HFF-Myc (cell line): Measurements from ENCODE around the gene SULT4A1.

Experiments used
- DNase-seq: peaks from one replicate; pipeline ENCODE4 v3.0.0-alpha.2; 2011; ENCODE audit warnings: low read depth; ENCODE audit errors: extremely low read depth
- H3K4me3 ChIP-seq: replicated peaks from 2 replicates; pipeline ENCODE4 v1.5.1; 2011; ENCODE audit warnings: low read depth, mild to moderate bottlenecking, control low read depth, low read length
- CTCF ChIP-seq: IDR thresholded peaks from 2 replicates; pipeline ENCODE4 v1.5.1; 2012; ENCODE audit warnings: mild to moderate bottlenecking, low read depth, low read length, control low read depth; ENCODE audit errors: missing control alignments

SULT4A1 gene

GRCh38 chr22:43854786-43855271, 7.5 kb downstream of the SULT4A1 start:
- H3K4me3 ChIP-seq = no peak overlapping the region
- no peak for DNase-seq
- TF ChIP-seq CTCF = no peak

GRCh38 chr22:43854121-43854785, 8.1 kb downstream of the SULT4A1 start:
- DNase-seq = no peak
- no peak overlapping the region for H3K4me3 ChIP-seq
- no peak for TF ChIP-seq CTCF

- TF ChIP-seq CTCF = no peak
- no peak overlapping the region for H3K4me3 ChIP-seq
- no peak for DNase-seq
Measured at GRCh38 chr22:43853328-43853931, 8.9 kb downstream of the SULT4A1 start.

GRCh38 chr22:43852573-43853327, 9.6 kb downstream of the SULT4A1 start:
- no peak for TF ChIP-seq CTCF
- no peak overlapping the region for H3K4me3 ChIP-seq
- no peak for DNase-seq

GRCh38 chr22:43851979-43852307, 10.4 kb downstream of the SULT4A1 start:
- H3K4me3 ChIP-seq = no peak overlapping the region
- no peak for DNase-seq
- TF ChIP-seq CTCF = no peak

GRCh38 chr22:43851058-43851978, 11.0 kb downstream of the SULT4A1 start:
- no peak for DNase-seq
- no peak overlapping the region for H3K4me3 ChIP-seq
- no peak for TF ChIP-seq CTCF
